Left hindlimb (tissue), 1 donor: ENCODE data around the gene SDCCAG8.

Experiments used
- DNase-seq: peaks from one replicate; pipeline ENCODE4 v3.0.0-alpha.2; 2018

The SDCCAG8 gene

DNA sequence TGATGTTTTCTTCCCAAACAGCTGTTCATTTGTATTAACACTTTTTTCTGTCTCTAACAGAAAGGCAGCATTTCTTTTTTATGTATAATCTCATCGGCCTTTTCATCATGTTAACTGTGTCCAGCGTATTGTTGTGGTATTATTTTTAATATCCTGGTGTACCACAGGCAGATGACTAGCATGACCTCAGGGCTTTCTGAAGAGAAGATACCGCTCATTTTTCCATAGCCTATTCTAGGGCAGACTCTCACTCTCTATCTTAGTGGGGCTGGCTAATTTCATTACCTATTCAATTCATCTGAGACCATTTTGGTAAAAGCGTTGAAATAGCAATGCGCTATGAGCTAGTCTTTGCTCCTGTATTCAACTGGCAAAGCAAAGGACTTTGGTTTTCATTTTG is 209.9 kb downstream of the SDCCAG8 start:
- no peak for DNase-seq

DNA sequence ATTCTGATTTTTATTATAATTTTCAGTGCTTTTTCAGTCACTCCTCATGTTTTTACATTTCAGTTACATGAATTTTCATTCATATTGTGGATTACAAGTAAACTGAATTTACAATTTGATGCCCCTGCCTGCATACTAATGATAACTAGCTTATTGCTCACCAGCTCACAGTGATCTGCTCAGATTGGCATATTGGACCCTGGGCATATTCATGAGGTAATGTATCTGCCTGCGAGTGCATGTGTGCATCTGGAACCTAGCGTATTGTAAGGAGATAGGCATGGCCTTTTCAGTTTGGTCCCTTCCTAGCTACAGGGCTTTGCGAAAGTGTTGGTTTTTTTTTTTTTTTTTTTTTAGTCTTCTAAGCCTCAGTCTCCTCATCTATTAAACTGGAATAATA is 213.7 kb downstream of the SDCCAG8 start:
- no peak for DNase-seq

DNA sequence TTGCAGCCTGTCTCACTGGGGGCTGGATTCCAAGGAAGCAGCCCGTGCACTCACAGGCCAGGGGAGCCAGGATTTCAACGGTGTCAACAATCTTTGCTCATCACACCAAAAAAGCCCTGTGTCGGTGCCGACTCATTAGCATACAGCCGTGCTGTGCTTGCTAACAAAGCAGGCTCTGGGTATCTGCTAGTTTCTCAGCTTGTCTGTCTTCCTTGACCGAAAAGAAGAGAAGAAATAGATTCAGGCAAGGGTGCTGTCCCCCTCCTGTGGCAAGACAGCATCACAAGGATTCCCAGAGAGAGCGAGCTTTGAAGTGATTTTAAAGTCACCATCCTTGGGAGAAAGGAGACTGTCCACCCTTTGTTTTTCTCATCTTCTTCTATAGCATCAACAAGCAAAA is 214.7 kb downstream of the SDCCAG8 start:
- DNase-seq, result no peak

DNA sequence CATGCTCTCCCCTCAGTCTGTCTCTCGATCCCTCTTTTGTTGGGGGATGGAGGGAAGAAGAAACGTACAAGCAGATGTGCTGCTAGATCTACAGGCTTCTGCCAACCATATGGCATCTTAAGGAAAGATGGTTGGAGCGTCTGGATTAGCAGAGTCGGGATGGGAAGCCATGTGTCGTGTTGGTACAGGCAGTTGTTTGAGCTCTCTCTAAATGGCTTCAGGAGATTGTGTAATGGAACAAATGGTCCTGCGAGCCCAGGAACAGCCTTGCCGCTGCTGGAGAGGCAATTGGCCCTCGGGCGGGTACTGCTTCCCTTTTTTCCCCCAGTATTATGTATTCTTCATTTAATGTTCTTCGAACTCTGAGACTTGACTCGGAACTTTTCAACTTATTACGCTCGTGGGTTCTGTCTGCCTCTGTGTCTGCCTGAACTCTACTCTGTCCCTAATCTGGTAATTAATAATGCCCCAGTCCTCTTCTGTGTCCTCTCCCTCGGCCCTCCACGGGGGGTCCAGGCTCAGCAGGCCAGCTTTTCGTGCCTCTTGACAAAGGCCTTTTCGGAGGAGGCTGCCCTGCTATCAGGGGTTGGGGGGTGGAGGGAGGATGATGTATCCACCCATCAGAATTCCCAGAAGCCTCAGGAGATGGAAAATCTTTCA is 215.3 kb downstream of the SDCCAG8 start:
- no peak for DNase-seq

DNA sequence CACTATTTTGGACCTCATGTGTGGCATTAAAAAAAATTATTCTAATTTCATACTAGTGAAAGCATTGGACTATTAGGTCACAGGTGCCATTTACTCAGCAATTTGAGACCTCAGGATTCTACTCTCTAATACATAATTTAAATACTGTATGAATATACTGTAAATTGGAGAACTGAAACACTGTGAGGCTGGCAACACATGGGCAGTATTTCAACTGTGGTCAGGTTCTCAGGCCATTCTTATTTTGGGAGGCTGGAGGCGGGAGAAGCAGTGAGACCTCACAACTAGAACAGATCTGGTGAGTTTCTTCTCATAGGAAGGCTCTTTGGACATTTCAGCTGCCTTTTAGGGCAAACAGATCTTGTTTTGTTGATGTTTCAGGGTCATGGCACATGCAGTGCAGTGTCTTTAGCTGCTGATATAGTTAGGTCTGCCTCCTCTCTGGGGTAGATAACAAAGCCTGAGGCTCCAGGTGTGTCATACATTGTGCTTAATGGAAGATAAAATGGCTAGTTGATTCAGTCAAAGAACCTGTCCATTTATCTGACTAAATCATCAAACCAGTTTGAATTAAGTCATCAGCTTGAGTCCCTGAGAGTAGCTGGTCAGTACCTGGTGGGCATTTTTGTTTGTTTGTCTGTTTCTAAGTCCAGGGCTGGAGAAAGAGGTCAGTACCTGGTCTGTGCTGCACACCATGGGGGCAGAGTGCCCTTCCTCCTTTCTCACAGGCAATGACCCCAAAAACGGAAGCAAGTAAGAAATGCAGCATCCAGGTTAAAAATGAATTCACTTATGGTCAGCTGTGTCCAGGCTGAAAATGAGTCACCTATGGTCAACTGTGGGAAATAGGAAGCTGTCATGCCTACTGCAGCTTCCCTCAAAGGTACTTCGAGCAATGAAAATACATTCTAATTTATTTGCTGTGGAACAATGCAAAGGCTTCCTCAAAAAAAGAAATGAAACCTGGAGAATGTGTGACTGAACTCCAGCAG is 216.2 kb downstream of the SDCCAG8 start:
- no peak for DNase-seq

DNA sequence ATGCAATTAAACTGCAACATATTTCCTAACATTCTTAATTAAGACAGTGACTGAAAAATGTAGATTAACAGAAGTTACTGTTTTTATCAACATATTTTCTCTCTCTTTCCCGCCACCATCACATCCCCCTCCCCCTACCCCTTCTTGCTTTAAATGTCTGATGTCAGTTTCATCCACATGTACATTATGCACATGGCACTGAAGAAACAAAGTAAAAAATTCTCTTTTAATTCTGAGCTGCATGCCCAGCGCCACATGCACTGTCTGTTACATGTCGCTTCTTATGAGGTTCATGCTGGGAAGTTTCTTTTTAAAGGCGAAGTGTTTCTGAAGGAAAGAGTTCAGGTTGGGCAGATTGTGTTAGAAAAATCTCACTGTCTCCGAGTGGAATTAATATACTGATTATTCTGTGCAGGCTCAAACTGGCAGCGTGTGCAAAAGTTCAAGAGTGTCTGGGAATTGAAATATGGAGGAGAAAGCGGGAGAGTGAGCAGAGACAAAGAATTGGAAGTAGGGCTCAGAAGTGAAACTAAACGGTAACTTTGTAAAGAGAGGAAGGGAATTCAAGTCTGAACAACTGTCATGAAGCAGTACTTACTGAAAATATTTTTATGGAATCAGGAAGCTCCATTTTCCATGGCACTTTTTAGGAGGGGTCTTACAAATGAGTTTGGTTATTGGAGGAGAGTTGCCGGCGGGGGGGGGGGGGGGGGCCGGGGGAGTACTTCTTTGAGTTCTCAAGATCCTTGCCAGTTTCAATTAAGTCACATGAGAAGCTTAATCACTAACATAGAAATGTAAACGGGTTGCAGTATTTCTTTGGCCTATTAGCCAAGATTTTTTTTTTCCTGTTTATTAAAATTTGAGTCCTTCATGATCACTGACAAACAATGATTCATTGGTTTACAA is 217.6 kb downstream of the SDCCAG8 start:
- no peak for DNase-seq

DNA sequence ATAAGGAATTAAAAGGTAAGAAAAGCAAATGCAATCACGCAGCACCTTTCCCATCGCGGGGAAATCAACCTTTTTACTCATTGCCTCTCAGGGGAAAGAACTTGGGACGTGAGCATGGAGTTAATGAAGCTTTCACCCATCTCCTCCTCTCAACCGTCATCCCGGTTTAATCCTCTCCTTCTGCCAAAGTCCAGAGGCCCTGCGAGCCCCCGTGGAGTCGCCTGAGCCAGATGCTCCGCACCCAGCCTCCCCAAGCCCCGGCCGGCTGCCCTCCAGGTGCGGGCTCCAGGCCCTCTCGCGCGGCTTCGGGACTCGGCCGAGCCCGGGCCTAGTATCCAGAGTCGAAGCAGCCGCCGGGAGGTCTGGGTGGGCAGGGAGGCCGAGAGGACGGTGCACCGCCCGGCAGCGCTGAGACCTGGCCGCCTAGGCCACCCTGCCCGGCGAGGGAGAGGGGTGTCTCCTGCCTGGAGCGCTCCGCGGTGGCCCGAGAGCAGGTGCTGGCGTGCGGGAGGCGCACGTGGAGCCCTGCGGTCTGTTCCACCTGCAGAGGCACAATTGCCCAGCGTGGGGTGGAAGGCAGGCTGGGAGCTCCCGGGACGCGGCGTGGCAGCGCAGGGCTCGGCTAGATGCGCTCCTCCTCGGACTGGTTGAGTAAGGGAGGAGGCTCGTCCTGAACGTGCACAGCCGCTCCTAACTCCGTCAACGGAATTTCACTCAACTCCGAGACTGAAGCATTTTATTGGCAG is 218.5 kb downstream of the SDCCAG8 start:
- no peak for DNase-seq

DNA sequence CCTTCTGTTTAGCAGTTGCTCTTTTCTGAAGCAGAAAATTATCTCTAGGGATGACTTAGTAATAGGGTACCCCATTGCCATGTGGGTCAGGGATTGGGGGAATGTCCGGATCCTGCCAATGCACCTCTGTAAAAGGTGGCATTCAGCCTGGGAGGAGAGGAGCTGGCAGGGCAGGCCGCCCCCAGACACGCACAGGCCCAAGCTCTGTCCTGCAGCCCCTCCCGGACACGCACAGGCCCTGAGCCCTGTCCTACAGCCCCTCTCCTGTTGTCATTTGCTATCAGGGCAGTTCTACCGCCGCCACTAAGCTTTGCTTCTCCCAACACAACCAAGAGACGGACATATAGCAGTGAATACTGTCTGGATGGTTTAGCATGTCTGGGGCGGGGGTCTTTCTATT is 219.1 kb downstream of the SDCCAG8 start:
- no peak for DNase-seq

DNA sequence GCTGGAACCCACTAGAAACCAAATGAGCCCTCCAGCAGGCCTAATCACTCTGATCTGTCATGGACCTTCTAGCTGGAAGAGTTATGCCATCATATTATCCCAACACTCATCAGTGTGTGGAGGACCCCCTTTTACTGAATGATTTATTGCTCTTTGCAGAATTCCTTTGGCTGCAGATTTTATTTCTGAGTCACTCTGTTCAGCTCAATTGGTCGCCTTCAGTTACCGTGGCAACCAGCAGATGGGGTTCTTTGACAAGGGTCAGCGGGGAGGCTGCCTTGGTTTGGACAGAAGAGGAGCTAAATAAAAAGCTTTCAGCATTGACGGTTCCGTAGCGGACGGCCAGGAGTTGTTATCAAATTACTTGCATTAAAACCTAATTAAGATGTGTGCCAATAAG is 220.1 kb downstream of the SDCCAG8 start:
- no peak for DNase-seq

DNA sequence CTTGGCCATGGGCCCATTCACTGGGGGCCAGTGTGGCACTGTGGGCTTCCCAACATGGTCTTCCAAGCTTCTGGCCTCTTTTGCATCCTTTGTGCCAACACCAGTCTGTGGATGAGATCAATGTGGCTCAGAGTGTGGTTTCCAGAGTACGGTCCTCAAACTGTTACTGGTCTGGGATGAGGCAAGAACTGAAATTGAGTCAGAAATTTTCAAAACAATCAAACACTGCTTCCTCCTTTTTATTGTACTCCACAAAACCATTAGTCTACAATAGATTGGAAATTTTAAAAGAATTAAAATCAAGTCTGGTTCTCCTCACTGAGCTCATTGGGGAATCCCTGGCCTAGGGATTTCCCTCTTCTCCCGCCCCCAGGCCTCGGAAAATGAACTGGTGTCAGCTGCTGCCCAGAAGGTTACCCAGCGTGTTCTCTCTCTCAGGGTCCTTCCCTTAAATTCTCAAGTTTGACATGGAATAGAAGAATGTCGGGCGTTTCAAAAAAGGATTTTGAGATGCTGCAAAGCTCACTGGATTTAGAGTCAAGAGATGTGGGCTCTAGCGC is 222.0 kb downstream of the SDCCAG8 start:
- no peak for DNase-seq

DNA sequence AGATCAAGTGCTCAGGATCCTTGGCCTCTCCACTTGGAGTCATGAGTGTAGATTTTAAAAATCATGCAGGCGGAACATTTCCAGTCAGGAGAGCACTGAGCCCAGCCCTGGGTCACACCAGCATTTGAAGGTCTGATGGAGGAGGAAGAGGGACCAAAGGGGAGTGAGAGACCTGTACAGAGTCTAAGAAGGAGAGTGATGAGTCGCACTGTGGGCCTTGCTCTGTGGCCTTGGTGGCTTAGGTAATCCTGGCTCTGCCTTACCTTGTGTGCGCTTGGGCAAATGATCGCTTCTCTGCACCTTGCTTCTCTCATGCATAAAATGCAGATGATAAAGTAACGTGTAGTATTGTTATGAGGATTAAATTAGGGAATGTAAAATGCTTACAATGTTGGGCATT is 225.3 kb downstream of the SDCCAG8 start:
- DNase-seq, result no peak

DNA sequence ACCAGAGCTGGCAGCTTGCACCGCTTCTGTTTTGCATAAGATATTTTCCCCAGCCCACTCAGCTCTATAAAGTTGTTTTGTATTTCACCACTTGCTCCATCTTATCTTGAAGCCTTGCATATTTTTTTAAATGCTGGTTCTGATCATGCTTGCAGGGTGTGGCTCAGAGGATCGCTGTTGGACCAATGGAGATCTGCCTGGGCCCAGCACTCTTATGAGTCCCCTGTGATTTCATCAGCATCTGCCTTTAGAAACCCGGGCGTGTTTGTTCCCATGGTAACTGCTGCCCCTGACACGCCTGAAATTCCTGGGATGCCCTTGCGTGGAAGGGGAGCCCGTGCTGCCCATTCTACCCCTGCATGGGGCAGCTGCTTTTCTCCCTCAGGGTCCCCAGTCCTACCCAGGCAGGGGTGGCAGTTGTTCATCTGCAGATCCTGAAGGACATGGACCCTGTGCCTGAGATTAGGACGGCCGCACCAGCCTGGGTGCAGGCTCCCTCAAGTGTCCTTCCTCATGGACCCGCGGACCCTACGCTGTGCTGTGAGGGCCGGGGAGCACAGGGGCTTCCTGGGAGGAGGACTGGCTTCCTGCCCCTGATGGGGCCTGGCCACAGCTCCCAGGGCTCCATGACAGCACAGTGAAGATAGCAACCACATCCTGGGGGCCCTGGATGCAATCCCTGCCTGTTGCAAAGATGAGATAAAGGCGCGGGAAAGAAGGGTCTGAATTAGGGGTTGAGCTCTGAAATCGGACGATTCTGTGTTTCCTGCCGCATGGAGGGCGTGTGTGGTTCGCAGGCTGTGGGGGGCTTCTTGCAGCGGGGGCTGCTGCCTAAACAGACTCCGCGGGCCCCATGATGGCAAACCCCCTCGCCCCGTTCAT is 226.5 kb downstream of the SDCCAG8 start:
- no peak for DNase-seq

DNA sequence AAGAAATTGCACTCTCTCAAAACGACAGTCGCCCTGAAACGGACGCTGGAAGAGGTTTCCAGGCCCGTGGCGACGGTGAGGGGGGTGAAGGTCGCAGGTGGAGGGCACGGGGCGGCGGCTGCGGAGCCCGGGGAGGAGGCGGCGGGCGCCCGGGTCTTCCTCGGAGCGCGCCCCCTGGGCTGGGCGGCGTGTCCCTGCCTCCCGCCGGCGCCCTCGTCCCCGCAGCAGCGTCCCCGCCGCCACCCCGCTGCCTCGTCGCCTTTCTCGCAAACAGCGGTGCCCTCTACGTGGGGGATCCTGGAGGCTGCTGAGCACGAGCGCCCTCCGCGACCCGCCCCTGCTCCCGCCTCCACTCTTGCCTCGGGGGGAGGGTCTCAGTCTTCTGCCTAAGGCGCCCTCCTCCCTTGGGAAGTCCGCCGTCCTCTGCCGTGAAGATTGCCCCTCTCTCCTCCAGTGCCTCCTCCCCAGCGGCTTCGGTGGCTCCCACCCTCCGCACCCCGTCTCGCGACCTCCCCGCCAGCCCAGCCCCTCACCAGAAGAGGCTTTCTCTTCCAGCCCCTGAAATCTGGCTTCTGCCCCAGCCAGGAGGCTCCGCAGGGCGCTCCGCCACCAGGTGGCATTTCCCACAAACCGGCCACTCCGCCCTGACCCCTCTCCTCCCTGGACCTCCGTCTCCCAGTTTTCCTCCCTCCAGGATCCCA is 227.4 kb downstream of the SDCCAG8 start:
- no peak for DNase-seq

DNA sequence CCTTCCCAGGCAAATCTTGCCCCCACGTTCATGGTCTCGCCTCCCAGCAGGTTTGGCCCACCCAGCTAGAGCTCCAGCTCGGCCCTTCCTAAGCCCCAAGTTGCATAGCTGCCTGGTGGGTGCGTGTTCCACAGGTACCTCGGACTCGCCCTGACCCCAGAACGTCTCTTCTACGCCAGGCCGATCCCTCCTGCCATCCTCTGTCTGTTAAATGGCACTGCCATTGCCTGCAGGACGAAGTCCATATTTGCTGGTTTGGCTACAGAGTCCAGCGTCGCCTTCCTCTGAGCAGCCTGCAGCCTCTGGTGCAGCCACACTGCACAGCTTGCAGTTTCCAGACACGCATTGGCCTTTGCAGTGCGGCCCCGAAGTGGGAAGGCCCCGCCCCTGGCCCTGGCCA is 228.1 kb downstream of the SDCCAG8 start:
- DNase-seq, result no peak

DNA sequence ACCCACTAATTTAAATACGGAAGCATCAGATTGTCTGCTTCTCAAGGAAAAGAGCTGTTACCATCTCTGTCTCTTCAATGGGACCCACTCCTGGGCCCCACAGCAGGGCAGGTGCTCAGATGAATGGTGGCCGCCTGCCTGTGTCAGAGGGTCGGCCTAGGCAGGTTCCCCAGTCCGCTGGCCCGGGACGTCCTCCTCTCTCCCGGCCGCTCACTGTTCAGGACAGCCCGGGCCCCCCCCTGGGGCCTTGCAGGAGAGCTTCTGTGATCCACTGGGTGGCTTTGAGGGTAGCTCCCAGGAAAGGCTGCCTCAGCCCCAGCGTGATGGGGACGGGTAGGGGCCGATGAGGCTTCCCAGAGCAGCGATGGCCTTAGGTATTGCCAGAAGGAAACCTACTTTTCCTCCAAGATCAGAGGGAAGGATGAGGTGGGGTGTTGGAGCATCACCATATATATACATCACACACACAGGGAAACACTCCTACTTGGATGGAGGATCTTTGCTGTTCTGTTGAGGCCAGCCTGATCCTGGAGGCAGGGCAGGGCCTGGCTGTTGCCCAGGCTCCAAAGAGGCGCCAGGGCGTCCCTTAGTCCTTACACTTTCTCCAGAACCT is 231.3 kb downstream of the SDCCAG8 start:
- DNase-seq, result no peak

DNA sequence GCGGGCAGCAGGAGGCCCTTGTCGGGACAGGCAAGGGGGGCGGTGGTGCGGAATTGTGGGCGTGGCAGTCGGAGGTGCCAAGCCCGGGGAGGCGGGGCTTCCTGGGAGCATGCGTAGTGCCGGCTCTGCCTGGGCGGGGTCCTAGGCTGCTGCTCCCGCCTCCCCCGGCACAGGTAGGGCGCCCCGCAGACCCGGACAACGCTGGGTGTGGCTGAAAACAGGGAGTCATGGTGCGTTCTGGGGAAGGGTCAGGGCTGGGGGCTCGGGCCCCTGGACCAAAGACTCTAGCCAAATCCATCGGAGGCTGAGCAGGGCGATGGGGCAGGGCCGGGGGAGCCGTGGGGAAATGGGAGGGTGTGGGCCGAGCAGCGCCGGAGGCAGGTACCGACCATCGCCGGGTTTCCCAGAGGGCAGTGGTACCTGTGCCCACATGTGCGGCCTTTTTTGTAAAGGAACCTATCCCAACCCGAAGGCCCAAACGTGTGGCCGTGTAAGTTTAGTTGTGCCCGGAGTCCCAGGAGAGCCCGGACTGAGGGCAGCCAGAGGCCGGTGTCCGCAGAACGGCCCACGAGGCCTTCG is 231.9 kb downstream of the SDCCAG8 start:
- no peak for DNase-seq

DNA sequence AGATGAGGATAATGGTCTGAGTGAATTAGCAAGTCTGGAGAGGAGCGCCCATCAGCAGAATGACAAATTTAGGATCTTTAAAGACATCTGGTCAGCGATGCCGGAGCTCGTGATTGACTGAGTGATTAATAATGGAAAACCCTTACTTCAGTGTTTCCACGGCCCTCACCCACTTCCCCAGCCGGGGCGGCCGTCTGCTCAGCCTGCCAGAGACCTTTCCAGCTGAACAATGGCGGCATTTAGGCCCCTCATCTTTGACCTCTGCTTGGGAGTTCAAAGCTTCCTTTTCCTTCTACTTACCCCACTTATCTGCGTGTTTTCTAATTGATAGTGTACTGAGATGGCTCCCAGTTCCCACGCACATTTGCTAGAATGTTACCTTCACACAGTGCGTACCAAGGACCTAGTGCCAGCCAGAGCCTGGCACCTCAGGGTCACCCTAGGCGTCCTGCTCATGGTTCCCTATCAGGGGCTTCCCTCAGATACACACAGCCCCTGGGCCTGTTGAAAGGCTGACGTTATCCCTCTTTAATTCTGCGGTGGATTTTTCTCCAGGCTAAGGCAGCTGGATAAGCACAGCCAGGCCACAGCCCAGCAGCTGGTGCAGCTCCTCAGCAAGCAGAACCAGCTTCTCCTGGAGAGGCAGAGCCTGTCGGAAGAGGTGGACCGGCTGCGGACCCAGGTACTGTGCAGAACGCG is 232.8 kb downstream of the SDCCAG8 start:
- no peak for DNase-seq

DNA sequence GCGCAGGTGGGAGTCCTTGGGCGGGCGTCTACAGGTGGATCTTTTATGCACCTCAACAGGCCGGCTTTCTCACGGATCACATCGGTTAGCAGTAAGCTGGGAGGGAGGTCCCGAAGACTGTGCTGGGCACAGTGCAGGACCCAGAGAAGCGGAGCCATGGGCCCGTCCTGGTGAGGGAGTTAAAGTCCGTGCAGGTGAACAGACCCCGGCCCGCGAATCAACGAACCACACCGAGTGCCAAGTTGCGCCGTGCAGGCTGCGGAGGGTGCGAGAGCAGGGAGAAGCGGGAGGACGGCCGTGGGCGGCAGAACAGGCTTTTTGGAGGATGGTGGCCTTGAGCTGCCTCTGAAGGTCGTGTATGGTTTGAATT is 233.3 kb downstream of the SDCCAG8 start:
- no peak for DNase-seq
